NOMO-1 (cell line): ENCODE data around the gene DCST1.

Experiments
- DNase-seq, 2 experiments: peaks; one replicate each; lab custom pipeline; 2025; ENCODE audit not compliant: unreplicated experiment in 2 of 2; lab: John Stamatoyannopoulos, UW

Gene DCST1

DNA sequence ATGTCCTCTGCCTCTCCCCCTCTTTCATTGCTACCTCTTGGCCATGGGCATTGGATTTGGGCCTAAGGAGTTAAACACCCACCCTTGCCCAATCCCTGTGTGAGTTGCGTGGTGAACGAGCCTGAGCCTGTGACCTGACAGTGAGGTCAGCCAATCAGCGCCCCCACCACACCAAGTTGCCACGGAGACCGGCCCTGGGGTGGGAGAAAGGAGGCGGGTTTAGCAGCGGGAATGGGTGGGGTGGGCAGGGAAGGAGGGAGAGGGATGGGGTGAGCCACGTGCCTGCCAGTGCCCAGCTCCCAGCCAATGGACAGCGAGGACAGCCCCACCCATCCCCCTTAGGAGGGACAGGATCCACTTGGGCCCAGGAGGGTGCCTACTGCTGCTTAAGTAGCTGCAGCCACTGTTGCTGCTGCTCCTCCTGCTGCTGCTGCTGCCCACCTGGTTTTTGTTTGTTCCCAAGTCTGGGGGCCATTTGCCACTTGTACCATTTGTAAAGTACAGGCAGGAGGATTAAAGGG, 21.5 kb upstream of the DCST1 start:
- no peak for DNase-seq

DNA sequence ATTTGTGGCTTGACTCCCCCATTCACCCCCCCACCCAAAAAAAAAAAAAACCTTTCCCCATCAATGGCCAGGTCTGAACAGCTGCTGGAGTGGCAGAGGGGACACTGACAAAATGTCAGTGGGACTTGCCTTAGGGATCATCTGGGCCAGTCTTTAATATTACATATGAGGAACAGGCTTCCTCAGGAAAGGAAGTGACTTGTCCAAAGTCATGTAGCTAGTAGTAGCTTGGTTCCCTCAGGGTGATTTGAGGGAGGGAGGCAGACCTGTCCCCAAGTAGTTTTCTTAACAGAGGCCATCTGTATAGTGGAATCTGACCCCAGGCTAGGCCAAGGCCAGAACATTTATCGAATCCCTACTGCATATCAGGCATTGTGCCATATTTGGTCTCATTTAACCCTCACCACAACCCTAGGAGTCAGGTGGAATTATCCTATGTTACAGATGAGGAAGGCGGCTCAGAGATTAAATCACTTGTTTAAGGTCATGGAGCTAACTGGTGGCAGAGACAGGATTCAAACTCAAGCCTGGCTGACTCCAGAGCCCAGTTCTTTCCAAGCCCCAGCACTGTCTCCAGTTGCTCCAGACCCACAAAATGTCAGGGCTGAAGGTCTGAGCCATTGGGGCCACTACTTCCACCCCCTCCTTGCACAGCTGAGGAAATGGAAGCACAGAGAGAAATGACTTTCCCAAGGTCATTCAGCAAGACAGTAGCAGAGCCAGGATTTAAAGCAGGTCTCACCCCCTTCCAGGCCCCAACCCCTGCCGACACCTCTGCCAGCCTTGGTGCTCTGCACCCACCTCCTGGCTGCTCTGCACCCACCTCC, 20.6 kb upstream of the DCST1 start:
- DNase-seq: no peak

DNA sequence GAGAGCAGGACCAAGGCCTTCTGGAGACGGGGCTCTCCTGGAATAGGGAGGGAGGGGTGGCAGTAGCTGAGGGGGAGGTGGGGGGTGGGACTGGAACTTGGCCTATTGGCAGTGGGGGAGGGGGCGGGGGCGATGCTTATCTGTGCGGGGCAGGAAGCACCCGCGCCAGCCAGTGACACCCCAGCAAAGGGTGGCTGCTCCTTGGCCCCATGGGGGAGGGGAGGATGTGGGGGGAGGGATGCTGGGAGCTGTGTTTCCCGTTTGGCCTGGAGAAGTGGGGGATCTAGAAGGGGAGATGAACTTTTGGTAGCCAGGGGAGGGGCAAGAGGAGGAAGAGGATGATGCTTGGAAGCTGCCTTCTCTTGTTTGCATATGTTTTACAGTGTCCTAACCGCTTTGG, 20.0 kb upstream of the DCST1 start:
- DNase-seq: no peak

DNA sequence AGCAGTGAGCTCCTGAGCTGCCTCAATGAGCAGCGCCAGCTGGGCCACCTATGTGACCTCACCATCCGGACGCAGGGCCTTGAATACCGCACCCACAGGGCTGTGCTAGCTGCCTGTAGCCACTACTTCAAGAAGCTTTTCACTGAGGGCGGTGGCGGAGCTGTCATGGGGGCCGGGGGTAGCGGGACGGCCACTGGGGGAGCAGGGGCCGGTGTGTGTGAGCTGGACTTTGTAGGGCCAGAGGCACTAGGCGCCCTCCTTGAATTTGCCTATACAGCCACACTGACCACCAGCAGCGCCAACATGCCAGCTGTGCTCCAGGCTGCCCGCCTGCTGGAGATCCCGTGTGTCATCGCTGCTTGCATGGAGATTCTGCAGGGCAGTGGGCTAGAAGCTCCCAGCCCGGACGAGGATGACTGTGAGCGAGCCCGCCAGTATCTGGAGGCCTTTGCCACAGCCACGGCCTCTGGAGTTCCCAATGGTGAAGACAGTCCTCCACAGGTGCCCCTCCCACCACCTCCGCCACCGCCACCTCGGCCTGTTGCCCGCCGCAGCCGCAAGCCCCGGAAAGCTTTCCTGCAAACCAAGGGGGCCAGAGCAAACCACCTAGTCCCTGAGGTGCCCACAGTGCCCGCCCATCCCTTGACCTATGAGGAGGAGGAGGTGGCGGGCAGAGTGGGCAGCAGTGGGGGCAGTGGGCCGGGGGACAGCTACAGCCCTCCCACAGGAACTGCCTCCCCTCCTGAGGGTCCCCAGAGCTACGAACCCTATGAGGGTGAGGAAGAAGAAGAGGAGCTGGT, 18.7 kb upstream of the DCST1 start:
- DNase-seq: no peak

DNA sequence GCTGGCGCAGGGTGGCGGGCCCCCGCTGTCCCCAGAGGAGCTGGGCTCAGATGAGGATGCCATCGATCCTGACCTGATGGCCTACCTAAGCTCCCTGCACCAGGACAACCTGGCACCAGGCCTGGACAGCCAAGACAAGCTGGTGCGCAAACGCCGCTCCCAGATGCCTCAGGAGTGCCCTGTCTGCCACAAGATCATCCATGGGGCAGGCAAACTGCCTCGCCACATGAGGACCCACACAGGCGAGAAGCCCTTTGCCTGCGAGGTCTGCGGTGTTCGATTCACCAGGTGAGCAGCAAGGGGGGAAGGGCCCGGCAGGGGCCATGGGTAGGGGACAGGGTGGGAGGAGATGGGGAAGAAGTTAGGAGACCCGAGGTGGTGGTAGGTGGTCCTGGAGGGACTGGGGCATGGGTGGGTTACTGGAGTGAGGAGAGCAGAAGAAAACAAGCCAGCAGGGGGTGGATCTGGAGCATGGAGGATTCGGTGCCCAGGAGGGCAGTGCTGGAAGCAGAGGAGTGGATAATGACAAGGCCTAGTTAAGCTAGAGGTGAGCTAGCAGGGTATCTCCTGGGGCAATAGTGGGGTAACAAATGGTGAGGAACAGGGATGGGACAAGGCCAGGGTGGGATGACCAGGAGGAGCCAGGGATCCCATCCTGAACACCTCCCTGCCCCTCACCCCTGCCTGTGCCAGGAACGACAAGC, 17.9 kb upstream of the DCST1 start:
- no peak for DNase-seq

DNA sequence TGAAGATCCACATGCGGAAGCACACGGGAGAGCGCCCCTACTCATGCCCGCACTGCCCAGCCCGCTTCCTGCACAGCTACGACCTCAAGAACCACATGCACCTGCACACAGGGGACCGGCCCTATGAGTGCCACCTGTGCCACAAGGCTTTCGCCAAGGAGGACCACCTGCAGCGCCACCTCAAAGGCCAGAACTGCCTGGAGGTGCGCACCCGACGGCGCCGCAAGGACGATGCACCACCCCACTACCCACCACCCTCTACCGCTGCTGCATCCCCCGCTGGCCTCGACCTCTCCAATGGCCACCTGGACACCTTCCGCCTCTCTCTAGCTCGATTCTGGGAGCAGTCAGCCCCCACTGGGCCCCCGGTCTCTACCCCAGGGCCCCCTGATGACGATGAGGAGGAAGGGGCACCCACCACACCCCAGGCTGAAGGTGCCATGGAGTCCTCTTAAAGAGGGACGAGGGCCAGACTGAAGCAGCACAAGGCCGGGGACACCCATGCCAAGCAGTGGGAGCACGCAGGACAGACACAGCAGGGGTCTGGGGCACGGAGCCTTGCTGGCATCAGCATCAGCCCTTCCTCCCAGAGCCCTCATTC, 17.3 kb upstream of the DCST1 start:
- no peak for DNase-seq

DNA sequence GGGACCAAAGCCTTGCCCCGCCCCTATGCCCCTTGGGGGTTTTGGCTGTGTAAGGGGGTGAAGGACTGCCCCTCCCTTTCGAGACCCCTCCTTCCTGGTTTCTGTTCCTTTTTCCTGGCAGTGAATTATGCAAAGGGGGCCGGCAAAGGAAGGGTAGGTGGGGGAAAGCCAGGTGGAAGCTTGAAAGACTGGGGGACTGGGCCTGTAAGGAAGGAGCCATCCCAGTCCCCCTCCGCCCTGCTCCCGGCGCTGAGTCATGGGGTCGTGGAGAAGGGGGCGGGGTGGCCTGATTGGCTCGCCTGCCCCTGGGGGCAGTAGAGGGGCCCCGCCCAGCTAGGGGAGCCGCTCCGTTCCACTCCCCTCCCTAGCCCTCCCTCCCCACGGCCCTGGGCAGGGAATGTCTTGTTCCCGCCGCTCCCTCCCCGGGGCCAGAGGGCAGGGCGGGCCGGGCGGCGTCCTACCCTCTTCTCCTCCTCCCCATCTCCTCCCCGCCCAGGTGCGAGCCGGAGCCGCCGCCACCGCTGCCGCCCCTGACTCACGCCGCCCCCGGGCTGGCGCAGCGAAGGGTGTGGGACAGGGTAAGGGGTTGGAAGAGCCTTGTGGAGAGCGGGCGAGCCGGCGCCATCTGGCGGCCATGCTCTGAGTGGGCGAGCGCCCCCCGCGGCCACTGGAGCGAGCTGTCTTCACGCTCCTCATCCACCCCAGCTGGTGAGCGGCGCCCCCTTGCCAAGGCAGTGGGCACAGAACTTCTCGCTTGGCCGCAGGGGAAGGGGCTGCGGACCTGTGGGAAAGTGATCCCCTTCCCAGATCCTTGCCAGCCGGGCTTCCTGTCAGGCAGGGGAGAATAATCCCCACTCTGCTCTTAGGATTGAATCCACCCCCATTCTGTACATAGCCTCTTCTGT, 16.3 kb upstream of the DCST1 start:
- peak; percentile 75 to 80 for DNase-seq

DNA sequence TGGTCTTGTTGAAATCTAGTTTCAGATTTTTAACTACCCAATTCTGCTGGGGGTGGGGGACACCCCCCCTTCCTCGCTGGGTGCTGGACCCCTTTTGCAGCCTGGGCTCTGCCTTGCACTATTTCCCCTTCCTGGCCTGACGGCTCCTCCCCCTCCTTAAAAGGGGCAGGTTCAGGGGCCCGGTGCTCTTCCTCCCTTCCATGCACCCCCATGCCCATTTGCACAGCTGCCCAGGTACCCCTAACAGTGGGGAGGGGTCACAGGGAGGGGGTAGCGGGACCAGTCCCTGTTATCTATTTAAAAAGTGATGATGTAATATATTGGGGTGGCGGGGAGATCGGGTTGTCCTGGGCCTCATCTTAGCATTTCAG, 15.7 kb upstream of the DCST1 start:
- DNase-seq: no peak

DNA sequence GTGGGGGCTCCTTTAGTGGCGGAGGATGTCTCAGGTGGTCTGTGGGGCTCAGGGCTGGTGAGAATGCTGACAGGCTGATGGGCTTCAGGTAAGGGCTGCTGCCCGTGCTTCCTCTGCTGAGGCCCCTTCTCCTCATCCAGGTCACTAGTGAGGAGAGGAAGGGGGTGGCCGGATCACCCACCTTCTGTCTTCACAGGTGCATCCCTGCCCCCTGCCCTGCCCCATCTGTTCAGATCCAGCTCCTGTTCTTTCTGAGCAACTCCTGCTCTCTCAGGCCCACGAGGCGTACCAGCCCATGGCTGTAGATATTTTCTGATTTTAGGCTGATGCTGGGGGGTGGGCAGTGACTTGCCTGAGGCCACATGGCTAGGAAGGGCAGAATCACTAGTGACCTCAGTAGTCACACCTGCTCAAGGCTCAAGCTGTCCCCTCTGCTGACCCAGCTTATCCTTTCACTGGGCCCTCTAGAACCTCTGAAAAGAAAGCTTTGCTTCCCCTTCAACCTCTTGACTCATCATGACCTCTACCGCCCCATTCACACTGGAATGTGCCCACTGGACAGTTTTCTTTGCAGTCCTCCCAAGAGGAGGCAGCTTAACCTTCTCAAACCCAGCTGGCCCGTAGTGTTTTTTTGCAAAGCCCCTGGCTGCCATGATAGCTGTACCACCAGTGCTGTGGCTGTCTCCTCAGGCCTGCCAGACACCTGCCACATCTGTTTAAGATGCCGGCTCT, 14.8 kb upstream of the DCST1 start:
- no peak for DNase-seq

DNA sequence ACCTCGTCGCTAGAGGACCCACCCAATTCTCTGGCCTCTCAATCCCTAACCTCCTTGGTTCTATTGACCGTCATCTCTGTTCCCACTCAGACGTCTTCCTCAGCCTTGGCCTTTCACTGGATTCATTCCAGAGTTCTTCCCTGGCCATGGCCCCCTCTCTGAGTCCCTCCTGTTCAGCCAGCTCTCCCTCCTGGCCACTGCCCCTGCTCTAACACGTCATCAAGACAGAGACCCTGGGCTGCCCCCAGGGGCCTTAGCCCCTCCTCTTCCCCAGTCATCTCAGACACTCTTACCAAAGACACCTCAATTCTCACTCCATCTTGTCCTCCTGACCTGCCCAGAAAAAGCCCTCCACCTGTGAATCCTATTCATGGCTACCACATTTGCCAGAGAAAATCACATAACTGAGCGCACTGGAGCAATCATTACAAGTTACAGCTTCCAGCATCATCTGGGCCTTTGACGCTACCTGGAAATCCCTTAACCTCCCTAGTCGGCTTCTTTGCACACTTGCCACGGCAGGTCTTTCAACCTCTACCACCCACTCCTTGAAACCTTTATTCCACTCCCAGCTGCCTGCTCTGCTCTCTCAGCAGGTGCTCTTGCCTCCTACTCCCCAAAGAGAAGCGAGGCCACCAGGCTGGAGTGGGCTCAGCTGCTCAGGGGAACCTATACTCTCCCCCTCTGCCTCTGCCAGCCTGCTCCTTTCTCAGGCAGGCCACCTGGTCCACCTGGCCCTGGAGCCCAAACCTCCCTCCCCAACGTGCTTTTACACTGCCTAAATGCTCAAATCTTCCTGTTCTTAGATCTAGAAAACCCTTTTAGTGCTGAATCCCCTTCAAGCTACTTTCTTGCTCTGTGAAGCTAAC, 14.0 kb upstream of the DCST1 start:
- no peak for DNase-seq

DNA sequence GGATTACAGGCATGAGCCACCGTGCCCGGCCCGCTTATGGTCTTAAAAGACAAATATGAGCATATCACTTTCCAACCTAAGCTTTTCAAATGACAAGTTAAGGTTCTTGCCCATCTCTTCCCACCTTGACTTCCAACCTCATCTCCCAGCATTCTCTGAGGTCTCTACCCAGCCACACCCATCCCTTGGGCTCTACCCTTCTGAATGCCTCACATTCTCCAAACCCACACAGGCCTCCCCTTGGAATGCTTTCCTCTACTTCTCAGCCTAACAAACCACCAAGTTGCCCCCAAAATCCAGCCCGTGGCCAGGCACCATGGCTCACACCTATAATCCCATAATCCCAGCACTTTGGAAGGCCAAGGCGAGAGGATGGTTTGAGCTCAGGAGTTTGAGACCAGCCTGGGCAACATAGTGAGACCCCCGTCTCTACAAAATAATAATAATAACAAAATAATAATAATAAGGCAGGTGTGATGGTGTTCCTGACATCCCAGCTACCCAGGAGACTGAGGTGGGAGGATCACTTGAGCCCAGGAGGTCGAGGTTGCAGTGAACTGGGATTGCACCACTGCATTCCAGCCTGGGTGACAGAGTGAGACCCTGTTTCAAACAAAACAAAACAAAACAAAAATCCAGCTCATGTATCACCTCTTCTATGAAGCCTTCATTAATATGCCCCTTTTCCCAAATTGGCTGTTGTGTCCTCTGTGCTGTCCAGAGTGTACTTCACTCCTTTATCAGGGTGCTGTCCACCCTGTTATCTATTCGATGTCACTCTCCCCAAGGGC, 11.3 kb upstream of the DCST1 start:
- DNase-seq: no peak

DNA sequence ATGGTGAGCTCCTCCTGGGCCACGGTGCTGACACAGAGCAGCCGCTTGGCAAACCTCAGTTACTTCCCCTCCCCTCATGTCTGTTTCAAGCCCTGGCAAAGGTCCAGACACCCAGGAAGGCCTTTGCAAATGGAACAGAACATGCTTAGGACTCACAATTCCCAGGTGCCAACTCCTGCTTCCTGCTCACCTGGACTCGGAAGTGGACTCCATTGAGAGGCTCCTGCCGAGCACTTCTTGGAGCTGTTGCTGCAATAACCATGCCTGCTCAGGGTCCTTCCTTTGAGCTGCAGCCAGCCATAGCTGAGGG, 10.7 kb upstream of the DCST1 start:
- DNase-seq: no peak

DNA sequence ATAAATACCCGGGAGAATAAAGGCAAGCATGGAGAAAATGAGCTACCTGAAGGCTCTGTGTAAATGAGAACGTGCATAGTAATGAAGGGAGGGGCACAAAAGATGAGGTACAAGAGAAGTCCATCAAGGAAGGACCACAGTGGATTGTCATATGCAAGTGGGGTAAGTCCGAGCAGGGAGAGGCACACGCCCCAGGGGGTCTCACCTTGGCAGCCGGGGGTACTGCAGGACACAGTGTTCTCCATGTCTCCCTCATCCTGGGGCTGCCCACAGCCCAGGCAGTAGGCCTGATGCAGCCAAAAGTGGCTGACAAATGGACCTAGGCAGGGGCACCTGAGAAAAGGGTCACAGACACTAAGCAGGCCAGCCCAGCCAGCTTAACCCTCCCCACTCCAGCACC, 10.0 kb upstream of the DCST1 start:
- no peak for DNase-seq

DNA sequence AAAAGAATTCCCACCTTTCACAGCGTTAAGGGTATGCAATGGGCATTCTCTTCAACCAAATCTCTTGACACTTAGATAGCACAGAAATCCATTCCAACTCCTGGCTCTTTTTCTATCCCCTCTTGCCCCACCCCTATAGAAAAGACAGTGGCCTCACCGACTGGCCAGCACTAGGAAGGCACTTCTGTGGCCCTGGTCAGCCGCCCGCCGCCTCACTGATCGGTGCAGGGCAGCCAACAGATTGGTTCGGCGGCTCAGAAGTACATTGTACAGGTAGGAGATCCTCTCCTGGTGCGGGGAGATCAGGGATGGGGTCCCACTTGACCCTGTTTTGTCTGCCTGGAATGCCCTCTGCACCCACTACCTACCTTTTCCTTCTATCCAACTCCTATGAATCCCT, 9.3 kb upstream of the DCST1 start:
- no peak for DNase-seq

DNA sequence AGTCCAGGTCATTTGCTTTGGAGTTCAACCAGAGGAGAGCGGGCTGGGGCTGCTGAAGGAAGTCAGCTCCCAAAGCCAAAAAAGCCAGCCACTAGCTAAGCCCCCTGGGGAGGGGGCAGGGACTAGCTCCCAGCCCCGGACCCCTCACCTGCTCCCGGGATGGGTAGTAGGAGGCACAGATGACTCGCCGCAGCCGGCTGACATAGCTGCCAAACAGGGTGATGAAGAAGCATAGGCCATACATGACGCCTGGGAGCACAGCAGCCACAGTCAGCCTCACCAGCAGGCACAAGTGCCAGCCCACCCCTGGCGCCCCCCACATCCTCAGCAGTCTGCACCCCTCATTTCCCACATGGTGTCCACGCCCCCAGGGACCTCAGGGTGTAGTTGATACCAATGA, 7.5 kb upstream of the DCST1 start:
- no peak for DNase-seq

DNA sequence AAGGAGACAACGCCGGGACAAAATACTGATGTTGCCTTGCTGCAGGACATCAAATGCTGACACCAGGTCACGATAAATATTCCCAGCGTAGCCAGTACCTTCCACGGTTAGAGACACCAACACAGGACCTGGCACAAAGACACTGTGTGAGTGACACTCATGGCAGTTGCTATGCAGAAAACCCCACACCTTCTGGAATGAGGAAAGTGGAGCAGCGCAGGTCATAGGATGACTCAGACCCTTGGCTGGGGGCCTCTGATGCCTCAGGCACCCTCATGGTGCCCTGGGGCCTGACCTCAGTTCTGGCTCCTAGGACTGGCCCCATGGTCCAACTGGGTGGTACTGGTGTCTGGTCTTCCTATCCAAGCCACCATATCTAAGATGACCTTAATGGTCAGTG, 7.0 kb upstream of the DCST1 start:
- DNase-seq: no peak

DNA sequence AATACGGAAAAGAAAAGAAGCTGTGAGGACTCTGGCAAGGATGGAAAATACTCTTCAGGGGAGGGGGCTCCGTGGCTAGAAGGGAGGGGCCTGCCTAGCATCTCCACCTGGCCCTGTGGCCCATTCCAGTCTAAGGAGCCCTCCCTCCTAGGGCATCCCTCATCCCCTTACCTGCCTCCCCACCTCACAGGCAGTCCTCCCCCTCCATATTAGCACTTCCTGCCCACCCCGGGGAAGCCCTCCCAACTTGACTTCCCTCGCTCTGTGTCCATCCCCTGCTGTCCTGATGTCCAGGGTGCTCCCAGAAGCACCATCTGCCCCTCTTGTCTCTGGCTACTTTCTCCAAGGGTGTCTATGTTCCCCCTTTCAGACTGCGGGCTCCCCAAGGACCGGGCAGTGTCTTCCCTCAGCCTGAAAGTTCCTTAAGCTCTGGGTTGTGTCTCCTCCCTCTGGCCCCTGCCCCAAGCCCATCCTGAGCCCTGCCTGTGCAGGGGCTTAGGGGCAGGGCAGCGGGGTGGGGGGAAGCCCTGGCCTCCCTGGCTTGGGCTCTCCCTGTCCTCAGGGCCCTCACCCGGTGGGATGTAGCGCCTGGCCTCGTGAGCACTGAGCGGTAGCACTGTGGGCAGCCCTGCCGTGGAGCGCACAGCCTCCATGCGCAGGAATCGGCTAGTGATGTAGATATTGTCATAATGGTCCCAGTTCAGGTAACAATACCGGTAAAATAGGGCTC, 3.9 kb upstream of the DCST1 start:
- DNase-seq: no peak
